Neural cell (in vitro differentiated cells): ENCODE measurements around the gene ARID3B. TPM values are rescaled to one million over a fixed set of nuclear protein-coding genes. Genes with fewer than 3 reads are reported as not detected.
"Not testable (repeated sequence)": the region's sequence is repeated elsewhere in the genome, so short reads cannot be mapped to it uniquely, and the experiment has no call there.

Experiments
- H2AFZ ChIP-seq: fragments of 200-600, 300-800 bp; sonication (generic), shearing (Covaris generic); 2 replicates; pipeline ENCODE4 v1.6.0; 2014; ENCODE audit warnings: low read depth, mild to moderate bottlenecking, antibody characterized with exemption, low read length, moderate library complexity
- H3F3A ChIP-seq: fragments of 200-600 bp; shearing (Covaris generic); 2 replicates; pipeline ENCODE4 v1.6.1; 2016; ENCODE audit warnings: mild to moderate bottlenecking, moderate library complexity, mixed read lengths, antibody characterized with exemption, low read length; ENCODE audit not compliant: insufficient read depth, poor library complexity, severe bottlenecking
- H3K27ac ChIP-seq: fragments of 200-600, 300-800 bp; sonication (generic), shearing (Covaris generic); 2 replicates; pipeline ENCODE4 v1.5.1; 2014; ENCODE audit warnings: mild to moderate bottlenecking, low read length, moderate library complexity
- H3K27me3 ChIP-seq: fragments of 300-800, 200-600 bp; sonication (generic), shearing (Covaris generic); 2 replicates; pipeline ENCODE4 v1.6.0; 2014; ENCODE audit warnings: mild to moderate bottlenecking, low read depth, low read length, moderate library complexity; ENCODE audit not compliant: insufficient read depth
- H3K36me3 ChIP-seq: fragments of 300-800, 200-600 bp; sonication (generic), shearing (Covaris generic); 2 replicates; pipeline ENCODE4 v1.5.1; 2014; ENCODE audit warnings: mild to moderate bottlenecking, antibody characterized with exemption, low read length, moderate library complexity; ENCODE audit not compliant: insufficient read depth
- H3K4me2 ChIP-seq: fragments of 300-800, 200-600 bp; sonication (generic), shearing (Covaris generic); 2 replicates; pipeline ENCODE4 v1.6.0; 2014; ENCODE audit warnings: mild to moderate bottlenecking, low read length
- H3K4me3 ChIP-seq: fragments of 300-800, 200-600 bp; sonication (generic), shearing (Covaris generic); 2 replicates; pipeline ENCODE4 v1.5.1; 2014; ENCODE audit warnings: mild to moderate bottlenecking, low read length, moderate library complexity
- H3K79me2 ChIP-seq: fragments of 200-600 bp; shearing (Covaris generic); replicated peaks from 2 replicates; pipeline ENCODE4 v1.6.0; 2014; ENCODE audit warnings: mild to moderate bottlenecking, low read length, moderate library complexity; ENCODE audit not compliant: insufficient read depth
- H3K9ac ChIP-seq: fragments of 300-800, 200-600 bp; sonication (generic), shearing (Covaris generic); 2 replicates; pipeline ENCODE4 v1.6.1; 2016; ENCODE audit warnings: mild to moderate bottlenecking, low read length, mixed read lengths
- H3K9me2 ChIP-seq: fragments of 200-600 bp; shearing (Covaris generic); 2 replicates; pipeline ENCODE4 v1.6.1; 2016; ENCODE audit warnings: mild to moderate bottlenecking, low read length, mixed read lengths; ENCODE audit not compliant: insufficient read depth
- H3K9me3 ChIP-seq: fragments of 200-600, 300-800 bp; sonication (generic), shearing (Covaris generic); 2 replicates; pipeline ENCODE4 v1.6.1; 2016; ENCODE audit warnings: mild to moderate bottlenecking, mixed run types, low read length, moderate library complexity, mixed read lengths
- H4K20me1 ChIP-seq: fragments of 200-600 bp; shearing (Covaris generic); 2 replicates; pipeline ENCODE4 v1.6.1; 2016; ENCODE audit warnings: mild to moderate bottlenecking, mixed run types; ENCODE audit not compliant: insufficient read depth
- EZH2 ChIP-seq: fragments of 200-600, 300-800 bp; shearing (Covaris generic), sonication (generic); IDR thresholded peaks from 2 replicates; pipeline ENCODE4 v1.6.1; 2014; ENCODE audit warnings: antibody characterized with exemption, low read length, borderline replicate concordance, mild to moderate bottlenecking; ENCODE audit not compliant: insufficient read depth, poor library complexity, severe bottlenecking
- MXI1 ChIP-seq: fragments of 450-650 bp; conservative IDR thresholded peaks from 2 replicates; pipeline ENCODE4 v1.6.1; 2014; ENCODE audit warnings: antibody characterized with exemption, mild to moderate bottlenecking; ENCODE audit not compliant: poor library complexity, severe bottlenecking
- POLR2AphosphoS5 ChIP-seq: IDR thresholded peaks from 2 replicates; pipeline ENCODE4 v1.6.1; 2012
- RAD21 ChIP-seq: fragments of 450-650 bp; conservative IDR thresholded peaks from 2 replicates; pipeline ENCODE4 v1.6.1; 2014; ENCODE audit warnings: antibody characterized with exemption, mild to moderate bottlenecking, moderate library complexity
- REST ChIP-seq: IDR thresholded peaks from 2 replicates; pipeline ENCODE4 v1.6.1; 2012; ENCODE audit warnings: borderline replicate concordance
- SMC3 ChIP-seq: fragments of 450-650 bp; conservative IDR thresholded peaks from 2 replicates; pipeline ENCODE4 v1.6.1; 2014; ENCODE audit warnings: antibody characterized with exemption, mild to moderate bottlenecking, moderate library complexity; ENCODE audit not compliant: poor library complexity
- TAF1 ChIP-seq: IDR thresholded peaks from 2 replicates; pipeline ENCODE4 v1.6.1; 2012; ENCODE audit warnings: low read depth
- polyA plus RNA-seq: library from polyadenylated mRNA; depleted of rRNA; stranded (reverse); fragments of >200 nt; gene quantifications from 2 replicates; pipeline ENCODE4 v1.2.3, GENCODE V29; 2014
- TF ChIP-seq, protein P1 (sequence below): fragments of 450-650 bp; IDR thresholded peaks from 2 replicates; pipeline ENCODE4 v1.5.1; 2014; ENCODE audit warnings: antibody characterized with exemption, mild to moderate bottlenecking, moderate library complexity; ENCODE audit not compliant: poor library complexity, severe bottlenecking

Gene ARID3B
- polyA plus RNA-seq, 1 donor from 2014 or later = 11.2 TPM

- Histone ChIP-seq H3K4me2 (no peak overlapping the region), H3K9ac (no peak overlapping the region), H3K4me3 (no peak overlapping the region), H3K9me2 (no peaks in the 10 kb centered on the region), H3K27me3 (no peaks in the 10 kb centered on the region), H3K27ac (no peak overlapping the region), H3K9me3 (no peaks in the 10 kb centered on the region), H4K20me1 (no peaks in the 10 kb centered on the region), H2AFZ (no peak overlapping the region), H3F3A (no peaks in the 10 kb centered on the region), H3K79me2 (no peaks in the 10 kb centered on the region), H3K36me3 (no peaks in the 10 kb centered on the region)
- TF ChIP-seq EZH2 (no peak), TAF1 (no peak)
Observed at GRCh38 chr15:74628199-74628598, 87.2 kb downstream of the ARID3B start.

DNA sequence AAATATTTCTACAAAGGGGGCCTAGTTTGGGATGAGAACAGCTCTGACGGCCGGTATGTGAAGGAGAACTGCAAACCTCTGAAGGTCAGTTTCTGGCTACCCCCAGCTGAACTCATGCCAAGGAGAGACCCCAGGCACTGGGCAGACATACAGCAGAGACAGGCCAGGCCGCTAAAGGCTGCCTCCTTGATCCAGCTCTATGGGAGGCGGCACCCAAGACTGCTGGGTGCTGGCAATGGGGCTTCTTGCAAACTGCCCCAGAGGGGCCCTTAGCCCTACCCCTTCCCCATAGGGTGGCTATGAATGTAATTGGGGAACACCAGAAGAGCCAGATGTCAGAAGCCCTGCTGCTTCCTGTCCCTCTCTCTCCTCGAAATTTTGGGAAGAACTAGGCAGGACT is 87.9 kb downstream of the ARID3B start:
- no peak overlapping the region for H3K4me2 ChIP-seq
- no peaks in the 10 kb centered on the region for H3F3A ChIP-seq
- TF ChIP-seq REST = no peak
- no peak for TF ChIP-seq POLR2AphosphoS5
- no peak for TF ChIP-seq MXI1
- TF ChIP-seq RAD21 = no peak
- TF ChIP-seq EZH2 = no peak
- no peak for TF ChIP-seq TAF1
- TF ChIP-seq, protein P1, sequence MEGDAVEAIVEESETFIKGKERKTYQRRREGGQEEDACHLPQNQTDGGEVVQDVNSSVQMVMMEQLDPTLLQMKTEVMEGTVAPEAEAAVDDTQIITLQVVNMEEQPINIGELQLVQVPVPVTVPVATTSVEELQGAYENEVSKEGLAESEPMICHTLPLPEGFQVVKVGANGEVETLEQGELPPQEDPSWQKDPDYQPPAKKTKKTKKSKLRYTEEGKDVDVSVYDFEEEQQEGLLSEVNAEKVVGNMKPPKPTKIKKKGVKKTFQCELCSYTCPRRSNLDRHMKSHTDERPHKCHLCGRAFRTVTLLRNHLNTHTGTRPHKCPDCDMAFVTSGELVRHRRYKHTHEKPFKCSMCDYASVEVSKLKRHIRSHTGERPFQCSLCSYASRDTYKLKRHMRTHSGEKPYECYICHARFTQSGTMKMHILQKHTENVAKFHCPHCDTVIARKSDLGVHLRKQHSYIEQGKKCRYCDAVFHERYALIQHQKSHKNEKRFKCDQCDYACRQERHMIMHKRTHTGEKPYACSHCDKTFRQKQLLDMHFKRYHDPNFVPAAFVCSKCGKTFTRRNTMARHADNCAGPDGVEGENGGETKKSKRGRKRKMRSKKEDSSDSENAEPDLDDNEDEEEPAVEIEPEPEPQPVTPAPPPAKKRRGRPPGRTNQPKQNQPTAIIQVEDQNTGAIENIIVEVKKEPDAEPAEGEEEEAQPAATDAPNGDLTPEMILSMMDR = no peak
- TF ChIP-seq SMC3 = no peak
- H3K27me3 ChIP-seq = no peaks in the 10 kb centered on the region
- H3K27ac ChIP-seq = no peak overlapping the region
- no peak overlapping the region for H3K9ac ChIP-seq
- H3K9me3 ChIP-seq = no peaks in the 10 kb centered on the region
- no peaks in the 10 kb centered on the region for H3K36me3 ChIP-seq
- no peaks in the 10 kb centered on the region for H4K20me1 ChIP-seq
- H3K79me2 ChIP-seq = no peaks in the 10 kb centered on the region
- no peaks in the 10 kb centered on the region for H3K9me2 ChIP-seq
- H2AFZ ChIP-seq = no peak overlapping the region
- no peak overlapping the region for H3K4me3 ChIP-seq

GRCh38 chr15:74629696-74630095 is 88.7 kb downstream of the ARID3B start:
- H2AFZ ChIP-seq, H3K27ac ChIP-seq, H3K79me2 ChIP-seq, H3K27me3 ChIP-seq, H3F3A ChIP-seq, H3K4me3 ChIP-seq, H3K9me3 ChIP-seq, H3K4me2 ChIP-seq, H4K20me1 ChIP-seq, H3K36me3 ChIP-seq, H3K9me2 ChIP-seq, H3K9ac ChIP-seq: not testable (repeated sequence)
